Keratinocyte (primary cell): ENCODE results near the gene RAF1. TPM values are rescaled to one million over a fixed set of nuclear protein-coding genes. Genes with fewer than 3 reads are reported as not detected.
"Not testable (repeated sequence)": the region's sequence is repeated elsewhere in the genome, so short reads cannot be mapped to it uniquely, and the experiment has no call there.

Experiments
- DNase-seq: peaks from one replicate; pipeline ENCODE4 v3.0.0-alpha.2; 2011; ENCODE audit warnings: low read depth, missing footprints, low spot score
- FAIRE-seq: peaks from 2 replicates; lab custom pipeline; 2011; peaks lifted over from hg19 to GRCh38; lab: Jason Lieb, UNC
- H2AFZ ChIP-seq: 2 replicates; pipeline ENCODE4 v1.6.0; 2012; ENCODE audit warnings: low read length, control low read depth, inconsistent platforms; ENCODE audit not compliant: control insufficient read depth
- H3K27ac ChIP-seq: 2 replicates; pipeline ENCODE4 v1.5.1; 2011; ENCODE audit warnings: low read length; ENCODE audit not compliant: control insufficient read depth, insufficient read depth
- H3K27me3 ChIP-seq: 3 replicates; pipeline ENCODE4 v1.6.0; 2011; ENCODE audit warnings: low read length; ENCODE audit not compliant: control insufficient read depth, insufficient read depth; ENCODE audit errors: extremely low read depth
- H3K36me3 ChIP-seq, 2 experiments: 2 replicates in 1 of 2; 3 replicates in 1 of 2; pipeline ENCODE4 v1.5.1; 2011; ENCODE audit warnings: low read length in 2 of 2, mild to moderate bottlenecking in 1 of 2; ENCODE audit not compliant: control insufficient read depth in 2 of 2, insufficient read depth in 2 of 2; ENCODE audit errors: extremely low read depth in 1 of 2
- H3K4me1 ChIP-seq: 3 replicates; pipeline ENCODE4 v1.5.1; 2011; ENCODE audit warnings: low read length; ENCODE audit not compliant: control insufficient read depth, insufficient read depth; ENCODE audit errors: extremely low read depth
- H3K4me2 ChIP-seq: 3 replicates; pipeline ENCODE4 v1.6.0; 2011; ENCODE audit warnings: low read depth, low read length; ENCODE audit not compliant: control insufficient read depth, insufficient read depth; ENCODE audit errors: extremely low read depth
- H3K4me3 ChIP-seq, 3 experiments: fragments of 200-600 bp in 1 of 3; sonication (generic) in 1 of 3; 2 replicates in 2 of 3; 3 replicates in 1 of 3; pipeline ENCODE4 v1.5.1; 2011 to 2016; ENCODE audit warnings: low read length in 3 of 3, mild to moderate bottlenecking in 3 of 3, control low read depth in 2 of 3, inconsistent platforms in 1 of 3, low read depth in 1 of 3, mixed read lengths in 1 of 3, mixed run types in 1 of 3, moderate library complexity in 1 of 3; ENCODE audit not compliant: control insufficient read depth in 2 of 3, insufficient read depth in 2 of 3; ENCODE audit errors: extremely low read depth in 1 of 3
- H3K79me2 ChIP-seq: 2 replicates; pipeline ENCODE4 v1.6.0; 2012; ENCODE audit warnings: low read length; ENCODE audit not compliant: control insufficient read depth, insufficient read depth
- H3K9ac ChIP-seq: 3 replicates; pipeline ENCODE4 v1.6.0; 2011; ENCODE audit warnings: low read length; ENCODE audit not compliant: control insufficient read depth, insufficient read depth; ENCODE audit errors: extremely low read depth
- H3K9me1 ChIP-seq: 3 replicates; pipeline ENCODE4 v1.6.0; 2011; ENCODE audit warnings: low read length; ENCODE audit not compliant: control insufficient read depth, insufficient read depth; ENCODE audit errors: extremely low read depth
- H3K9me3 ChIP-seq: 2 replicates; pipeline ENCODE4 v1.5.1; 2012; ENCODE audit warnings: low read depth, low read length; ENCODE audit not compliant: control insufficient read depth
- H4K20me1 ChIP-seq: 3 replicates; pipeline ENCODE4 v1.6.0; 2011; ENCODE audit warnings: low read length; ENCODE audit not compliant: control insufficient read depth, insufficient read depth; ENCODE audit errors: extremely low read depth
- CTCF ChIP-seq, 3 experiments: IDR thresholded peaks in 1 of 3; conservative IDR thresholded peaks in 1 of 3; optimal IDR thresholded peaks in 1 of 3; 2 replicates in 2 of 3; 3 replicates in 1 of 3; pipeline versions ENCODE3 to v1.5.1; 2011; ENCODE audit warnings: low read length in 3 of 3, mild to moderate bottlenecking in 3 of 3, moderate library complexity in 2 of 3, control low read depth in 1 of 3, inconsistent platforms in 1 of 3; ENCODE audit not compliant: insufficient read depth in 2 of 3; ENCODE audit errors: extremely low read depth in 1 of 3
- EZH2 ChIP-seq: IDR thresholded peaks from one replicate; pipeline ENCODE4 v1.6.1; 2012; ENCODE audit warnings: inconsistent platforms, mild to moderate bottlenecking, low read length, moderate library complexity
- dilution Hi-C: fragments of 300-500 bp; cut with MboI; formaldehyde crosslinking; loops from one replicate; pipeline ENCODE4 v1.7.0; 2020; ENCODE audit warnings: low sequenced_read_pairs; ENCODE audit not compliant: extremely low pct_ligation_motif_present
- polyA plus RNA-seq, 5 experiments: library from polyadenylated mRNA; depleted of rRNA in 3 of 5; stranded (reverse) in 3 of 5; stranded (forward) in 1 of 5; unstranded in 1 of 5; fragments of >200 nt; gene quantifications; 1 replicate in 1 of 5; 2 replicates in 3 of 5; 3 replicates in 1 of 5; pipeline versions ENCODE4 v1.2.1 to v1.2.3, GENCODE V29; 2011 to 2012; ENCODE audit warnings: missing spikeins in 2 of 5, low read depth in 1 of 5, low replicate concordance in 1 of 5

RAF1 gene
- polyA plus RNA-seq, 1 donor (not counting 4 experiments of a cell fraction or from before 2014, with no cell fraction given), result 80.1 TPM

- Histone ChIP-seq H3K4me1 (no peaks in the 10 kb centered on the region), H3K9me3 (no peaks in the 10 kb centered on the region), H3K36me3 (no peaks in the 10 kb centered on the region), H3K9me1 (no peaks in the 10 kb centered on the region), H2AFZ (no peak overlapping the region), H3K79me2 (peaks cover 80% of the 10 kb centered on the region), H4K20me1 (peaks cover 8% of the 10 kb centered on the region), H3K9ac (no peak overlapping the region), H3K4me2 (no peak overlapping the region), H3K4me3 (no peak overlapping the region), H3K27me3 (no peaks in the 10 kb centered on the region), H3K27ac (no peak overlapping the region)
- dilution Hi-C loops, result no loop called here
- FAIRE-seq, result no peak
- TF ChIP-seq EZH2, result no peak
- TF ChIP-seq CTCF (optimal IDR thresholded peaks at IDR 0.05 in 1 of 3, IDR thresholded peaks at IDR 0.05 in 1 of 3, conservative IDR thresholded peaks at IDR 0.05 in 1 of 3; ENCODE audit: extremely low read depth in 1 of 3, insufficient read depth in 2 of 3, low read length in 3 of 3), result no peak
- DNase-seq, result no peak
Observed at GRCh38 chr3:12643724-12644123, 20.2 kb downstream of the RAF1 start.

GRCh38 chr3:12643010-12643380 is 20.9 kb downstream of the RAF1 start:
- H3K27ac ChIP-seq, result no peak overlapping the region
- DNase-seq (no peak), FAIRE-seq (no peak)
- TF ChIP-seq EZH2, result no peak
- no peak for TF ChIP-seq CTCF (optimal IDR thresholded peaks at IDR 0.05 in 1 of 3, IDR thresholded peaks at IDR 0.05 in 1 of 3, conservative IDR thresholded peaks at IDR 0.05 in 1 of 3; ENCODE audit: extremely low read depth in 1 of 3, insufficient read depth in 2 of 3, low read length in 3 of 3)
- H4K20me1 ChIP-seq, result peaks cover 13% of the 10 kb centered on the region
- no peak overlapping the region for H3K4me2 ChIP-seq
- no peaks in the 10 kb centered on the region for H3K36me3 ChIP-seq
- H3K4me1 ChIP-seq, result no peaks in the 10 kb centered on the region
- H3K27me3 ChIP-seq, result no peaks in the 10 kb centered on the region
- peaks cover 80% of the 10 kb centered on the region for H3K79me2 ChIP-seq
- dilution Hi-C loops, result no loop called here
- H3K9me1 ChIP-seq, result no peaks in the 10 kb centered on the region
- H3K4me3 ChIP-seq, result no peak overlapping the region
- H2AFZ ChIP-seq, result no peak overlapping the region
- H3K9ac ChIP-seq, result no peak overlapping the region
- no peaks in the 10 kb centered on the region for H3K9me3 ChIP-seq

GRCh38 chr3:12640853-12641252 is 23.1 kb downstream of the RAF1 start:
- H3K36me3 ChIP-seq, H3K9ac ChIP-seq, H3K9me1 ChIP-seq, H3K9me3 ChIP-seq, FAIRE-seq, H3K4me2 ChIP-seq, H3K4me3 ChIP-seq, H3K27ac ChIP-seq, H3K4me1 ChIP-seq, H3K27me3 ChIP-seq, DNase-seq, dilution Hi-C loops, H2AFZ ChIP-seq: not testable (repeated sequence)
- H3K79me2 ChIP-seq, result peaks cover 79% of the 10 kb centered on the region
- H4K20me1 ChIP-seq, result peaks cover 13% of the 10 kb centered on the region
